ENCODE data around the gene KLHL3.

KLHL3 gene

GRCh38 chr5:137610598-137610997 lies 125.3 kb downstream of the KLHL3 start:
- DNase-seq (ENCODE audit: low read depth) = no peak

- no peak for DNase-seq (ENCODE audit: low read depth)
Measured at GRCh38 chr5:137609127-137609526, 126.8 kb downstream of the KLHL3 start.

GRCh38 chr5:137607771-137608170 lies 128.1 kb downstream of the KLHL3 start:
- no peak for DNase-seq (ENCODE audit: low read depth)

GRCh38 chr5:137606401-137606800 lies 129.5 kb downstream of the KLHL3 start:
- no peak for DNase-seq (ENCODE audit: low read depth)

- no peak for DNase-seq (ENCODE audit: low read depth)
Measured at GRCh38 chr5:137605411-137605810, 130.5 kb downstream of the KLHL3 start.

GRCh38 chr5:137604348-137605095 lies 131.4 kb downstream of the KLHL3 start:
- no peak for DNase-seq (ENCODE audit: low read depth)

GRCh38 chr5:137603891-137604290 lies 132.0 kb downstream of the KLHL3 start:
- no peak for DNase-seq (ENCODE audit: low read depth)

- no peak for DNase-seq (ENCODE audit: low read depth)
Measured at GRCh38 chr5:137603356-137603755, 132.5 kb downstream of the KLHL3 start.

- DNase-seq (ENCODE audit: low read depth) = no peak
Measured at GRCh38 chr5:137602721-137603273, 133.1 kb downstream of the KLHL3 start.

- no peak for DNase-seq (ENCODE audit: low read depth)
Measured at GRCh38 chr5:137600721-137601360, 135.0 kb downstream of the KLHL3 start.

- no peak for DNase-seq (ENCODE audit: low read depth)
Measured at GRCh38 chr5:137599457-137599856, 136.4 kb downstream of the KLHL3 start.

GRCh38 chr5:137598399-137598798 lies 137.5 kb downstream of the KLHL3 start:
- DNase-seq (ENCODE audit: low read depth) = no peak

GRCh38 chr5:137596941-137597340 lies 138.9 kb downstream of the KLHL3 start:
- no peak for DNase-seq (ENCODE audit: low read depth)

- DNase-seq (ENCODE audit: low read depth) = no peak
Measured at GRCh38 chr5:137595396-137596079, 140.4 kb downstream of the KLHL3 start.

- DNase-seq (ENCODE audit: low read depth) = no peak
Measured at GRCh38 chr5:137594717-137595116, 141.2 kb downstream of the KLHL3 start.

GRCh38 chr5:137592317-137592716 lies 143.6 kb downstream of the KLHL3 start:
- DNase-seq (ENCODE audit: low read depth) = no peak

- DNase-seq (ENCODE audit: low read depth) = no peak
Measured at GRCh38 chr5:137589185-137589584, 146.7 kb downstream of the KLHL3 start.

- no peak for DNase-seq (ENCODE audit: low read depth)
Measured at GRCh38 chr5:137587919-137588318, 148.0 kb downstream of the KLHL3 start.

- DNase-seq (ENCODE audit: low read depth) = no peak
Measured at GRCh38 chr5:137584262-137584661, 151.6 kb downstream of the KLHL3 start.

- DNase-seq (ENCODE audit: low read depth) = no peak
Measured at GRCh38 chr5:137583129-137583528, 152.8 kb downstream of the KLHL3 start.

- DNase-seq (ENCODE audit: low read depth) = no peak
Measured at GRCh38 chr5:137582218-137582617, 153.7 kb downstream of the KLHL3 start.

- no peak for DNase-seq (ENCODE audit: low read depth)
Measured at GRCh38 chr5:137581776-137582175, 154.1 kb downstream of the KLHL3 start.

- no peak for DNase-seq (ENCODE audit: low read depth)
Measured at GRCh38 chr5:137580030-137580429, 155.9 kb downstream of the KLHL3 start.

Measured in stimulated activated CD8-positive, alpha-beta memory T cell treated with anti-CD3 and anti-CD28 coated beads, Interleukin-4, amount 100 ng/mL, for 24 hours (primary cell).